DOHH2 (cell line): ENCODE data around the gene ZNF503.
"Not testable (repeated sequence)": the region's sequence is repeated elsewhere in the genome, so short reads cannot be mapped to it uniquely, and the experiment has no call there.

Source experiments
- H3F3A ChIP-seq: fragments of 200-600 bp; sonication (generic), shearing (Covaris generic); 2 replicates; pipeline ENCODE4 v1.6.0; 2016; ENCODE audit warnings: antibody characterized with exemption, mild to moderate bottlenecking; ENCODE audit not compliant: control insufficient read depth, insufficient read depth
- H3K27ac ChIP-seq: fragments of 200-600 bp; sonication (generic); 2 replicates; pipeline ENCODE4 v1.5.1; 2014; ENCODE audit warnings: low read depth, mild to moderate bottlenecking, low read length, moderate library complexity
- H3K27me3 ChIP-seq: fragments of 200-600 bp; sonication (generic); 2 replicates; pipeline ENCODE4 v1.6.1; 2014; ENCODE audit warnings: mild to moderate bottlenecking, low read length, mixed read lengths; ENCODE audit not compliant: control insufficient read depth
- H3K36me3 ChIP-seq: fragments of 200-600 bp; sonication (generic); 2 replicates; pipeline ENCODE4 v1.6.1; 2014; ENCODE audit warnings: mild to moderate bottlenecking, low read length, moderate library complexity, mixed read lengths; ENCODE audit not compliant: control insufficient read depth
- H3K4me1 ChIP-seq: fragments of 200-600 bp; sonication (generic); 2 replicates; pipeline ENCODE4 v1.6.1; 2014; ENCODE audit warnings: mild to moderate bottlenecking, low read length, mixed read lengths; ENCODE audit not compliant: control insufficient read depth
- H3K4me2 ChIP-seq: fragments of 200-600 bp; sonication (generic); 2 replicates; pipeline ENCODE4 v1.6.0; 2014; ENCODE audit warnings: mild to moderate bottlenecking, low read length, moderate library complexity
- H3K4me3 ChIP-seq: fragments of 200-600 bp; sonication (generic); 2 replicates; pipeline ENCODE4 v1.5.1; 2014; ENCODE audit warnings: mild to moderate bottlenecking, low read length, mixed read lengths
- H3K79me2 ChIP-seq: fragments of 200-600 bp; sonication (generic); 2 replicates; pipeline ENCODE4 v1.6.1; 2014; ENCODE audit warnings: mild to moderate bottlenecking, low read length, mixed read lengths; ENCODE audit not compliant: control insufficient read depth
- H3K9me2 ChIP-seq: fragments of 200-600 bp; sonication (generic); replicated peaks from 2 replicates; pipeline ENCODE4 v1.6.1; 2014; ENCODE audit warnings: mild to moderate bottlenecking, low read length, mixed read lengths; ENCODE audit not compliant: control insufficient read depth
- H3K9me3 ChIP-seq: fragments of 200-600 bp; sonication (generic); 2 replicates; pipeline ENCODE4 v1.6.1; 2014; ENCODE audit warnings: antibody characterized with exemption, low read length, mixed read lengths; ENCODE audit not compliant: control insufficient read depth, insufficient read depth
- H4K20me1 ChIP-seq: fragments of 200-600 bp; sonication (generic); 2 replicates; pipeline ENCODE4 v1.6.0; 2014; ENCODE audit warnings: low read depth, mild to moderate bottlenecking, antibody characterized with exemption, low read length, moderate library complexity; ENCODE audit not compliant: control insufficient read depth, insufficient read depth
- EZH2phosphoT487 ChIP-seq: fragments of 200-600 bp; sonication (generic); IDR thresholded peaks from 2 replicates; pipeline ENCODE4 v1.6.1; 2017; ENCODE audit warnings: borderline replicate concordance, mild to moderate bottlenecking, antibody characterized with exemption, low read length, moderate library complexity, mixed read lengths
- TF ChIP-seq, protein P1 (sequence below): fragments of 200-600 bp; sonication (generic); IDR thresholded peaks from one replicate; pipeline ENCODE4 v1.5.1; 2014; ENCODE audit warnings: antibody characterized with exemption, mild to moderate bottlenecking, low read depth, low read length; ENCODE audit not compliant: poor library complexity, severe bottlenecking

ZNF503 gene

GRCh38 chr10:75378379-75378778 is 23.2 kb downstream of the ZNF503 start:
- Histone ChIP-seq H3F3A (no peaks in the 10 kb centered on the region), H3K9me3 (no peaks in the 10 kb centered on the region), H3K9me2 (no peaks in the 10 kb centered on the region), H3K79me2 (no peaks in the 10 kb centered on the region), H3K4me2 (no peak overlapping the region), H3K4me3 (no peak overlapping the region), H3K36me3 (no peaks in the 10 kb centered on the region), H3K4me1 (no peaks in the 10 kb centered on the region), H4K20me1 (no peaks in the 10 kb centered on the region), H3K27me3 (no peaks in the 10 kb centered on the region), H3K27ac (no peak overlapping the region)
- no peak for TF ChIP-seq EZH2phosphoT487
- TF ChIP-seq, protein P1, sequence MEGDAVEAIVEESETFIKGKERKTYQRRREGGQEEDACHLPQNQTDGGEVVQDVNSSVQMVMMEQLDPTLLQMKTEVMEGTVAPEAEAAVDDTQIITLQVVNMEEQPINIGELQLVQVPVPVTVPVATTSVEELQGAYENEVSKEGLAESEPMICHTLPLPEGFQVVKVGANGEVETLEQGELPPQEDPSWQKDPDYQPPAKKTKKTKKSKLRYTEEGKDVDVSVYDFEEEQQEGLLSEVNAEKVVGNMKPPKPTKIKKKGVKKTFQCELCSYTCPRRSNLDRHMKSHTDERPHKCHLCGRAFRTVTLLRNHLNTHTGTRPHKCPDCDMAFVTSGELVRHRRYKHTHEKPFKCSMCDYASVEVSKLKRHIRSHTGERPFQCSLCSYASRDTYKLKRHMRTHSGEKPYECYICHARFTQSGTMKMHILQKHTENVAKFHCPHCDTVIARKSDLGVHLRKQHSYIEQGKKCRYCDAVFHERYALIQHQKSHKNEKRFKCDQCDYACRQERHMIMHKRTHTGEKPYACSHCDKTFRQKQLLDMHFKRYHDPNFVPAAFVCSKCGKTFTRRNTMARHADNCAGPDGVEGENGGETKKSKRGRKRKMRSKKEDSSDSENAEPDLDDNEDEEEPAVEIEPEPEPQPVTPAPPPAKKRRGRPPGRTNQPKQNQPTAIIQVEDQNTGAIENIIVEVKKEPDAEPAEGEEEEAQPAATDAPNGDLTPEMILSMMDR = no peak

DNA sequence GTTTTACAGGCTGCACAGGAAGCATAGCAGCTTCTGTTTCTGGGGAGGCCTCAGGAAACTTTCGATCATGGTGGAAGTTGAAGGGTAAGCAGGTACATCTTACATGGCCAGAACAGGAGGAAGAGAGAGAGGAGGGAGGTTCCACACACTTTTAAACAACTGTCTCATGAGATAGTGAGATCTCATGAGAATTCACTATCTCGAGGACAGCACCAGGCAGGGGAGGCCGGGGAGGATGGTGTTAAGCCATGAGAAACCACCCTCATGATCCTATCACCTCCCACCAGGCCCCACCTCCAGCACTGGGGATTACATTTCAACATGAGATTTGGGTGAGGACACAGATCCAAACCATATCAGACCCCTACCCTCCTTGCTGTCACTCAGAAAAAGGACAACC is 23.7 kb downstream of the ZNF503 start:
- TF ChIP-seq EZH2phosphoT487 = no peak
- TF ChIP-seq, protein P1 = no peak

DNA sequence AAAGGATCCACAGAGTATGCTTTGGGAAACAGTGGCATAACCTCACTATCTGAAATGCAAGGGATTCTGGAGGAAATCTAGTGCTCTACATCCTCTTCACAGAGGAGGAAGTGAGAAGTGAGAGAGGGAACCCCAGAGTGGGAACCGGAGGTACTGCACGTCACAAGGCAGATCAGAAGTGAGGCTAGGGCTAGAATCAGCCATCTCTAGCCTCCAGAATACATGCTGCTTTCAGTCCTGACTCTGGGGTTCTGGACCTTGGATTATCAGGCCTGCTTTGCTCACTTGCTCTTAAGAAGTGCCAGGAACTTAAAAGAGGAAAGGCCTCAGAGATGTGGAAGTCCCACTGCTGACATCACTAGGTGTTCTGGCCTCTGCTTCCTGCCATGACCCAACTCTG is 25.7 kb downstream of the ZNF503 start:
- no peak overlapping the region for H3K27ac ChIP-seq
- TF ChIP-seq EZH2phosphoT487 = no peak
- TF ChIP-seq, protein P1 = no peak
- no peaks in the 10 kb centered on the region for H3K4me1 ChIP-seq
- H3K79me2 ChIP-seq = no peaks in the 10 kb centered on the region
- no peaks in the 10 kb centered on the region for H3K9me2 ChIP-seq
- H3K4me3 ChIP-seq = no peak overlapping the region
- no peaks in the 10 kb centered on the region for H3K36me3 ChIP-seq
- H3K4me2 ChIP-seq = no peak overlapping the region
- no peaks in the 10 kb centered on the region for H3F3A ChIP-seq
- H3K9me3 ChIP-seq = no peaks in the 10 kb centered on the region
- H4K20me1 ChIP-seq = no peaks in the 10 kb centered on the region
- H3K27me3 ChIP-seq = no peaks in the 10 kb centered on the region

More for the DNA sequence above, 23.7 kb downstream of the ZNF503 start:
- no peak overlapping the region for H3K4me3 ChIP-seq
- H3K79me2 ChIP-seq = no peaks in the 10 kb centered on the region
- no peaks in the 10 kb centered on the region for H3K9me2 ChIP-seq
- no peaks in the 10 kb centered on the region for H3K27me3 ChIP-seq
- no peaks in the 10 kb centered on the region for H3F3A ChIP-seq
- no peak overlapping the region for H3K4me2 ChIP-seq
- H3K27ac ChIP-seq = no peak overlapping the region
- no peaks in the 10 kb centered on the region for H4K20me1 ChIP-seq
- H3K4me1 ChIP-seq = no peaks in the 10 kb centered on the region
- no peaks in the 10 kb centered on the region for H3K9me3 ChIP-seq
- H3K36me3 ChIP-seq = no peaks in the 10 kb centered on the region

DNA sequence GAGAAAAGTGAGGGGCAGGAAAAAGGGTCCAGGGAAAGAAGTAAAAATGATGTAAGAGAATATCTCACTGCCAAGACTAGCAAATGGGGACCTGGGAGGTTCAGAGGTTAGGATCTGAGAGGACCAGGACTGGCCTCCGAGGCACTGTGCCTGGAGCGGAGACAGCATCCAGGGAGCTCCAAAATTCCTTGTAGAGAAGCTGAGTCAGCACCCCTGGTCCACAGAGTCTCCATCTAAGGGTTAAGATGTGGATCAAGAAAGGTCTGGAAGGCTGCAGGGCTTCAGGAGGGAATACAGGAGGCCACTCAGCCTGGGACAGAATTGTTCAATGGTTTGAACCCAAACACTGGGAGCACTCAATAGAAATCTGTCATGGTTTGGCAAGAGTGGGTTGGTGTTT is 30.6 kb downstream of the ZNF503 start:
- H4K20me1 ChIP-seq = no peaks in the 10 kb centered on the region
- H3K4me2 ChIP-seq = no peak overlapping the region
- no peaks in the 10 kb centered on the region for H3K27me3 ChIP-seq
- no peak overlapping the region for H3K4me3 ChIP-seq
- H3K79me2 ChIP-seq = no peaks in the 10 kb centered on the region
- H3F3A ChIP-seq = no peaks in the 10 kb centered on the region
- H3K36me3 ChIP-seq = no peaks in the 10 kb centered on the region
- H3K4me1 ChIP-seq = no peaks in the 10 kb centered on the region
- TF ChIP-seq EZH2phosphoT487 = no peak
- TF ChIP-seq, protein P1 = no peak
- H3K9me2 ChIP-seq = no peaks in the 10 kb centered on the region
- H3K27ac ChIP-seq = no peak overlapping the region
- no peaks in the 10 kb centered on the region for H3K9me3 ChIP-seq

DNA sequence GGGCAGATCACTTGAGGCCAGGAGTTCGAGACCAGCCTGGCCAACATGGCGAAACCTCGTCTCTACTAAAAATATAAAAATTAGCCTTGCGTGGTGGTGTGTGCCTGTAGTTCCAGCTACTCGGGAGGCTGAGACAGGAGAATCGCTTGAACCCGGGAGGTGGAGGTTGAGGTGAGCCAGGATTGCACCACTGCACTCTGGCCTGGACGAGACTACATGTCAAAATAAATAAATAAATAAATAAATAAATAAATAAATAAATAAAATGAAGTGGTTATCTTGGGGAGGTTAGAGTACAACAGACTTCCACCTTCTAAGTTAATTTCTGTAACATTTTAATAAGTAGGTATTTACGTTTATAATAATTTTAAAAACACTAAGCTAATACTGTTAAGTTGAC is 31.7 kb downstream of the ZNF503 start:
- H3K4me1 ChIP-seq, H3K36me3 ChIP-seq, H3F3A ChIP-seq, H3K27me3 ChIP-seq, H3K9me2 ChIP-seq, H3K4me3 ChIP-seq, H4K20me1 ChIP-seq, H3K9me3 ChIP-seq, H3K27ac ChIP-seq, H3K4me2 ChIP-seq, H3K79me2 ChIP-seq: not testable (repeated sequence)
